HFFc6 (cell line): Measurements from ENCODE around the gene XG. TPM values are rescaled to one million over a fixed set of nuclear protein-coding genes. Genes with fewer than 3 reads are reported as not detected.

ENCODE experiments used
- DNase-seq: peaks from one replicate; pipeline ENCODE4 v3.0.0-alpha.2; 2018
- H3K27ac Mint-ChIP-seq: 2 replicates; pipeline ENCODE4 v1.8.0; 2020; ENCODE audit warnings: mild to moderate bottlenecking, mixed read lengths
- H3K27me3 Mint-ChIP-seq: 2 replicates; pipeline ENCODE4 v1.8.0; 2021; ENCODE audit warnings: mild to moderate bottlenecking, moderate library complexity, mixed read lengths; ENCODE audit not compliant: insufficient read depth
- H3K36me3 Mint-ChIP-seq: 2 replicates; pipeline ENCODE4 v1.8.0; 2021; ENCODE audit warnings: low read depth, mixed read lengths
- H3K4me1 Mint-ChIP-seq: 2 replicates; pipeline ENCODE4 v1.8.0; 2020; ENCODE audit warnings: low read depth, mixed read lengths
- H3K4me3 Mint-ChIP-seq: 2 replicates; pipeline ENCODE4 v1.8.0; 2020; ENCODE audit warnings: mild to moderate bottlenecking, moderate library complexity, mixed read lengths
- H3K9me3 Mint-ChIP-seq: 2 replicates; pipeline ENCODE4 v1.8.0; 2020; ENCODE audit warnings: mild to moderate bottlenecking, mixed read lengths
- CTCF ChIP-seq: fragments of 200-600 bp; sonication (generic); IDR thresholded peaks from 2 replicates; pipeline ENCODE4 v1.5.0; 2021; ENCODE audit warnings: antibody characterized with exemption, mild to moderate bottlenecking
- total RNA-seq, 6 experiments: library from RNA; stranded (reverse); fragmentation: NEBNext Ultra II Directional; extraction: Animal tissue kit (Norgen Biotek cat#: 25700); gene quantifications; 2 replicates in 1 of 6; 3 replicates in 5 of 6; pipeline ENCODE4 v1.2.3, GENCODE V29; 2021

Gene XG
- total RNA-seq, 6 experiments from 2014 or later = 0.07 to 0.48 (median 0.31) TPM; not detected in 1

DNA sequence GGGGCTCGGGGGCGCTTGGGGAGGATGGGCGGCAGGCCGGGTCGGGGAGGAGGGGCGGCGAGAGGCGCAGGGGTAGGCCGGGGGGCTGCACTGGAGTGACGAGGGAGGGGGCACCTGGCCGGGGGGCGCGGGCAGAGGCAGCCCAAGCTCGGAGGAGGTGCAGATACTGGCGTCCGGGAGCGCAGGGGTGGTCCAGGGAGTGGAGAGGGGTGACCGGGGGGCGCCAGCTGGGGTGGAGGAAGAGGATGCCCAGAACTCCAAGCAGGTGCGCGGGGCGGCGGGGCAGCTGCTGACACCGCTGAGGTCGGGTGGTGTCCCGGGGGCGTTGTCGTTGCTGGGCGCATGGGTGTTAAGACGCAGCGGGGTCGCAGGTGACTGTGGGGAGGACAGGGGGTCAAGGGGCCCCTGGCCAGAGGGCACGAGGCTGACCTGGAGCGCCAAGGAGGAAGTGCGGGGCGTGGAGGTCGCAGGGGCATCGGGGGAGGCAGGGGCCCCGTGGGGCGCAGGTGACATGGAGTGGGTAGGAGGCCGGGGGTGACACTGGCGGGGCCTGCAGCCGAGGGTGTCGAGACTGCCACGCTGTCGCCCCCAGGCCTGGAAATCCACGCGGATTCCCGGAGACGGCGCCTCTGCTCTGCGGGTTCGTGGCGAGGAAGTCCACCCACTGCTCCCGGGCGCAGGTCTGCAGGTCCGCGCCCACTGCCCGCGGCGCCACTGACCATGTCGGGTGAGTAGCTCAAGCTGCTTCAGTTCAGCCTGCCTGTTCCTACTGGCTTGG, 77.8 kb downstream of the XG start:
- H3K27me3 Mint-ChIP-seq = peaks cover 8% of the 10 kb centered on the region
- no peaks in the 10 kb centered on the region for H3K4me1 Mint-ChIP-seq
- no peak overlapping the region for H3K4me3 Mint-ChIP-seq
- DNase-seq = no peak
- no peaks in the 10 kb centered on the region for H3K36me3 Mint-ChIP-seq
- no peaks in the 10 kb centered on the region for H3K9me3 Mint-ChIP-seq
- H3K27ac Mint-ChIP-seq = no peak overlapping the region
- no peak for TF ChIP-seq CTCF

DNA sequence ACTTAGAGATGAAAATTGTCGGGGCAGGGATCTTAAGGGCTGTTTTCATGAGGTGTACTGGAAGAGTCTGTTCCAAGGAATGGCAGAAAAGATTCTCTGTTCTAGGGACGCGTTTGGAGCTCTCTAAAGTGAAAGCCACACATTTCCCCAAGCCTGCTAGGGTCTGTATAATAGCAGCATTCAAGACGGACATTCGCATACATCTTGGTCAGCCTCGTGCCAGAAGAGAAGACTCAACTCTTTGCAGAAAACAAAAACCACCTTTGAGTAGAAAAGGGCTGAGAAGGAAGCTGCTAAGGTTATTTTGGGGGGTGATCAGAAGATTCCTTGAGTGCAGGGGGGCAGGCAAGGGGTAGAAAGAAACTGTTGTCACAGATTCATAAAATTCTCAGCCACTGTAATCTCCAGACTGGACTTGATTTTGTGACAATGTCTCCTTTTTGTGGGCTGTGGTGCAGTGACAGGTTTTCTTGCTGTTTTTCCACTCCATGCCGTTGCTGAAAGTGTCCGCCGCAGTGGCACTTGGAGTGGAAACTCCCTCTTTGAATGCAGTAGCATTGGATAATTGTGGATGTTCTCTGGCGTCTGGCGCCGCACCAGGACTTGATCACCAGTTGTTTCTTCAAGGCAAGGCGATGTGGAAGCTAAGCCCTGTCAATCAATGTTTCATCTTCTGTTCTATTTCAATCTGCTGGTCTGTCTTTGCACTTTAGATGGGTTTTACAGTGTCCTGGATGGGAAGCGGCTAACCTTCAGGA, 79.8 kb downstream of the XG start:
- Mint-ChIP-seq H3K9me3 (no peaks in the 10 kb centered on the region), H3K27me3 (peaks cover 8% of the 10 kb centered on the region), H3K4me1 (no peaks in the 10 kb centered on the region), H3K36me3 (no peaks in the 10 kb centered on the region), H3K4me3 (no peak overlapping the region), H3K27ac (no peak overlapping the region)
- no peak for DNase-seq
- no peak for TF ChIP-seq CTCF

DNA sequence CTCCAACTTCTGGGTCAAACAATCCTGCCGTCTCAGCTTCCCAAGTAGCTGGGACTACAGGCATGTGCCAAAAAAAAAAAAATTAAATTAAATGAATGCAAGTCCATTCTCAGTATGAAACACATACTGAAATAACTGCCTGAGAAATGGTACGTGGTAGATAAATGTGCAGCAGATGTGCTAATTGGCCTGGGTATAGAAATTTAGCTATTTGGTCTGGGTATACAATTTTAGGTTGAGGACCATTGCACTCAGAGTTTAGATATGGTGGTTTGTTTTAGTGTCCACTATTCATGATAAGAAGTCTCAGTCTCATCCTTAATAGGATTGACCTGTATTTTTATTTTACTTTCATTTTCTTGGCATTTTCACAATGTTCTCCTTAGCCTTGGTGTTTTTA, 86.1 kb downstream of the XG start:
- no peaks in the 10 kb centered on the region for H3K36me3 Mint-ChIP-seq
- TF ChIP-seq CTCF = no peak
- H3K27ac Mint-ChIP-seq = no peak overlapping the region
- H3K4me1 Mint-ChIP-seq = no peaks in the 10 kb centered on the region
- H3K9me3 Mint-ChIP-seq = peaks cover 18% of the 10 kb centered on the region
- H3K27me3 Mint-ChIP-seq = peaks cover 4% of the 10 kb centered on the region; the same call in 1 of the 2 replicates
- no peak overlapping the region for H3K4me3 Mint-ChIP-seq
- DNase-seq = no peak

- no peaks in the 10 kb centered on the region for H3K36me3 Mint-ChIP-seq
- no peaks in the 10 kb centered on the region for H3K4me1 Mint-ChIP-seq
- peaks cover 18% of the 10 kb centered on the region for H3K9me3 Mint-ChIP-seq
- TF ChIP-seq CTCF = no peak
- H3K27ac Mint-ChIP-seq = no peak overlapping the region
- H3K27me3 Mint-ChIP-seq = no peaks in the 10 kb centered on the region; the same call in 1 of the 2 replicates
- H3K4me3 Mint-ChIP-seq = no peak overlapping the region
- no peak for DNase-seq
Observed at GRCh38 chrX:2840961-2841360, 89.1 kb downstream of the XG start.

DNA sequence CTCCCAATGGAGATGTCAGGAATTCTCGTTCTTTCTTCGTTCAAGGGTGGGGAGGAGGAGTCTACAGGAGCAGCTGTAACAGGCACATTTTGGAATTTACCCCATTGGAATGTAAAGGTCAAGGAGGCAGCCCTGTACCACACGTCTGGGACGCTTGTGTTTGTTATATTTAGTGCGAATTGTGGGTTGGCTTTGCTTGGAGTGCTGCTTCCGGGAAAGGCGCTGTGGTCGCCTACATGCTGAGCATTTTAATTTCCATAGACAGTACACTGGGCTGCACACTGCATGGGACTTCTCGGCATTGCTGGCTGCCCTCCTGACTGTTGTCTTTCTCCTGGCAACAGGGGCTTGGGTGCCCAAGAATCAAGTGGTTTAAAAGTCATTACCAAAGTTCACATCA, 89.7 kb downstream of the XG start:
- Mint-ChIP-seq H3K4me3 (no peak overlapping the region), H3K27me3 (no peaks in the 10 kb centered on the region; the same call in 1 of the 2 replicates), H3K4me1 (no peaks in the 10 kb centered on the region), H3K27ac (no peak overlapping the region), H3K9me3 (peaks cover 18% of the 10 kb centered on the region), H3K36me3 (no peaks in the 10 kb centered on the region)
- DNase-seq = no peak
- TF ChIP-seq CTCF = no peak
